VCaP (cell line): ENCODE measurements around the gene PLCL1.

Experiments used
- H3K27ac ChIP-seq: fragments of 450-650 bp; 2 replicates; pipeline ENCODE4 v1.5.1; 2017
- TF ChIP-seq, protein P1 (sequence below): fragments of 450-650 bp; conservative IDR thresholded peaks from 2 replicates; pipeline ENCODE4 v1.5.1; 2017; ENCODE audit warnings: mild to moderate bottlenecking, moderate library complexity

Gene PLCL1

GRCh38 chr2:197869041-197869440 lies 64.6 kb downstream of the PLCL1 start:
- no peak overlapping the region for H3K27ac ChIP-seq
- TF ChIP-seq, protein P1, sequence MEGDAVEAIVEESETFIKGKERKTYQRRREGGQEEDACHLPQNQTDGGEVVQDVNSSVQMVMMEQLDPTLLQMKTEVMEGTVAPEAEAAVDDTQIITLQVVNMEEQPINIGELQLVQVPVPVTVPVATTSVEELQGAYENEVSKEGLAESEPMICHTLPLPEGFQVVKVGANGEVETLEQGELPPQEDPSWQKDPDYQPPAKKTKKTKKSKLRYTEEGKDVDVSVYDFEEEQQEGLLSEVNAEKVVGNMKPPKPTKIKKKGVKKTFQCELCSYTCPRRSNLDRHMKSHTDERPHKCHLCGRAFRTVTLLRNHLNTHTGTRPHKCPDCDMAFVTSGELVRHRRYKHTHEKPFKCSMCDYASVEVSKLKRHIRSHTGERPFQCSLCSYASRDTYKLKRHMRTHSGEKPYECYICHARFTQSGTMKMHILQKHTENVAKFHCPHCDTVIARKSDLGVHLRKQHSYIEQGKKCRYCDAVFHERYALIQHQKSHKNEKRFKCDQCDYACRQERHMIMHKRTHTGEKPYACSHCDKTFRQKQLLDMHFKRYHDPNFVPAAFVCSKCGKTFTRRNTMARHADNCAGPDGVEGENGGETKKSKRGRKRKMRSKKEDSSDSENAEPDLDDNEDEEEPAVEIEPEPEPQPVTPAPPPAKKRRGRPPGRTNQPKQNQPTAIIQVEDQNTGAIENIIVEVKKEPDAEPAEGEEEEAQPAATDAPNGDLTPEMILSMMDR, result no peak

DNA sequence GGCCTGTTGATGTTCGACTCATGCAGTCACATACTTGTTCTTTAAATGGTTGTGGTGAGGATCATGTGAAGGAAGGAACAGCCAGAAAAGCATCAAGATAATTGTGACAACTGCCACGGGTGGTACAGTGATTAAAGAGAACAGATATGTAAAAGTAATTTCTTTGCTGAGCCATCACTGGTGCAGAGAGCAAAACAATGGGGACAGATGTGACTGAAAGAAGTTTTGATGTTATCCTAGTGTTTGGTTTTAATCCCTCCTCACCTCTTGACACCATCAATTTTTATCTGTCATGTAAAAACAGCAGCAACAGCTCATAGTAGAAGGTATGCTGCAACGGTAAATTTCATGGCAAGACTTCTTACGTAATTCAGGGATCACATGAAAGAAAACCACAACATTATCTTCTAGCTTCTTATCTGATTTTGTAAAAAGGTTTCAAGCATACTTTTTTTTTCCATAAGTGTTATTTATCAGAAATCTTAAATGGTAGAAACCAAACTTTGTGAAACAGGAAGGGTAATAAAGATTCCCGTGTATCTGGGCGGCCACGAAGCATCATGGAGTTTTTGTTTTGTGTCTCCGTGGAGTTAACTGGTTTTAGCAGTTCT lies 65.2 kb downstream of the PLCL1 start:
- no peak overlapping the region for H3K27ac ChIP-seq
- TF ChIP-seq, protein P1, result no peak

- TF ChIP-seq, protein P1, result no peak
- no peak overlapping the region for H3K27ac ChIP-seq
Measured at GRCh38 chr2:197870137-197870536, 65.7 kb downstream of the PLCL1 start.

DNA sequence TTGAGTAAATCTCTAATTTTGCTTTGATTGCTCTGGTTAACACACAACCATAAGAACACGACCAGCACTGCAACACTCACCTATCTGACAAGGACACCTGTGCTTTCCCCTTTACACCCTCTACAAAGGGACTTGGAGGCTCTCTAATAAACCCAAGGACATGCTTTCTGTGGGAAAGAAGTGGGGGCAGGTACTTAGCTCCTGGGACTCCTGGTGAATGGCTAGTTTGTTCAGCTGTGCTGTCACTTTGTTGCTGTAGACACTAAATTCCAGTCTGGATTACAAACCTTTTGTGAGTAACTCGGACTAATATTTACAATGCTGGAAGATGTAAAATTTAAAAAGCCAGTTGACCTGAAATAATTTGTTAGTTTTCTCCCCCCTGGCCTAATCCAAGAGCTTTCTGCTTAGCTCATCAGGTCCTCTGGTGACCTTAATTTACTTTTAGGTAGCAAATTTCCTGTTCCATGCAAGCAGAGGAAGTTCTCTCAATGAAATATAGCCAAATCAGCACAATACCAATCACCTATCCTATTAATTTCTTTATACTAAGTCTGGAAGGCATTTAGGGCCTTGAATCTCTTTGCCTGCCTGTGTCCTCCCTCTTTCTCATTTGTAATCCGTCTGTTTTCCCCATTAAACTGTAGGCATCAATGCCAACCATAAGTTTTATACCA lies 67.5 kb downstream of the PLCL1 start:
- no peak overlapping the region for H3K27ac ChIP-seq
- TF ChIP-seq, protein P1, result no peak

DNA sequence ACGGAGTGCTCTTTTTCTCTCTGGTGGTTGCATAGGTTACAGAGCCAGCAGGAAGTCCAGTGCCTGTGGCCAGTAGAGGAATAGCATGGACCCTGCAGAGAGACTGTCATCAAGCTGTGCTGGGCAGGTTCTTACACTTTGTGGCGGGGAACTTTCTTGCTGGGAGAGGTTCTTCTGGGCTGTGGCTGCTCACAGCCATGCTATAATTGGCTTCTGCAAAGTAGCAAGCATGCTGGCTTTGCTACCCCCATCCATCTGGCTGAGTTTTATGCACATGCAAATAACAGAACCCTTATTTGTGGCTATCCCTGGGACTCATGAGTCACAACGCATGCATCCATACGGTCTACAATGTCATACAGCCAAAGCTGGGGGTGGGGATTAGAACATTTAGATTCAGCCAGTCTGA lies 68.9 kb downstream of the PLCL1 start:
- no peak overlapping the region for H3K27ac ChIP-seq
- TF ChIP-seq, protein P1, result no peak

DNA sequence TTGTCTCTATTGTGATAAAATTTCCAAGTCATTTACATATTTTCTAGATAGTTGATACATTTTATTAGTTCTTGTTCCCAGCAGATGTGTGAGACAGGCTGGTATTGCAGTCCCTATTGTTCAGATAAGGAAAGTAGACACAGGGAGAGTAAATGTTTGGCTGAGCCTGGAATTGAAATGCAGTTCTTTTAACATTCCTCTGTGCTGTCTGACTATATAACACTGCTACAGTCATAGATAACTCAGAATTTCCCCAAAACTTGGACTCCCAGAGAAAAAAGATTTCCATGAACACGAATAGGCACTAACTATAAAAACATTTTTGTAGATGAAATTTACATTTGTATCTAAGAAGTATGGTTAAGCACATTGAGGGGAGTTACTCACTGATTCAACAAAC lies 71.4 kb downstream of the PLCL1 start:
- no peak overlapping the region for H3K27ac ChIP-seq
- TF ChIP-seq, protein P1, result no peak

- TF ChIP-seq, protein P1, result no peak
- no peak overlapping the region for H3K27ac ChIP-seq
Measured at GRCh38 chr2:197876524-197876923, 72.1 kb downstream of the PLCL1 start.
